ENCODE data around the gene KLF12.

Gene KLF12

GRCh38 chr13:74110053-74110452 is 24.2 kb downstream of the KLF12 start:
- no peak for DNase-seq
- intact Hi-C loops (cut with DNase I), result no loop called here

- DNase-seq, result no peak
Observed at GRCh38 chr13:74107598-74107997, 26.6 kb downstream of the KLF12 start.

DNA sequence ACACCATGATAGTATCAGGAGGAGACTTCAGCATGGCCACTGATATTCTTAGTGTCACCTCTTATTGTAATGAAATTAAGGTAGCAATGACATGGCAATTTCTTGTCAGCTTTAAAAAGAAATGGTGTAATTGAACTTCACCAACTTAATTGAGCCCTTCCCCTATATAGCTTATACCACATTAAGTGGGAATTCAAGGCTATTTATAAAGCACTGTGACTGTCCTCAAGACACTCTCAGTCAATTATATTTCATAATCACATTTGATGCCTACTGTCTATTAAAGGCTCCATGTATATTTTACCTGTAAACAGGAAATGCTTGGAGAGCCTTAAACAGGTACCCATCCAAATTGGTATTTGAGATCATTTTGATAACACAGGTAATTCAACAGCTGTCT is 28.3 kb downstream of the KLF12 start:
- intact Hi-C loops (cut with DNase I), result no loop called here
- DNase-seq, result no peak

More at GRCh38 chr13:74107598-74107997, 26.6 kb downstream of the KLF12 start:
- intact Hi-C loops (cut with DNase I), result no loop called here

- DNase-seq, result no peak
- intact Hi-C loops (cut with DNase I), result no loop called here
Observed at GRCh38 chr13:74104661-74105275, 29.4 kb downstream of the KLF12 start.

- intact Hi-C loops (cut with DNase I), result no loop called here
- no peak for DNase-seq
Observed at GRCh38 chr13:74103970-74104555, 30.1 kb downstream of the KLF12 start.

DNA sequence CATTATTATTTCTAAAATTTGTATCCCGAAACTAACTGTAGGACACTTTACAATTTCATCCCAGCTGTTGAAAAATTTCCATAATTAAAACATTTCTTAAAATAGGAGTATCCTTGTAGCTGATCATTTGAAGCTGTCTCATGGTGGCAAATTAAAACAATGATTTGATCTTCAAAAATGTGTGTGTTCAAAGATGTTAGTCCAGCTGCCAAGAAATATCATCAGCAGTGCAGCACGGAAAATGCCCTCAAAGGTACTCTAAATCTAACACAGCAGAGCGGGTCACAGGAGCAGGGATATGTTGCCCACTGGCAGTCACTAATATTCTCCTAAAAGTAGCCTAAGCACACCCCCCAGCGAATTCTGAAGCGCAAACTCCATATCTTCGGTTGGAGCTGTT is 31.0 kb downstream of the KLF12 start:
- intact Hi-C loops (cut with DNase I), result no loop called here
- DNase-seq, result no peak

DNA sequence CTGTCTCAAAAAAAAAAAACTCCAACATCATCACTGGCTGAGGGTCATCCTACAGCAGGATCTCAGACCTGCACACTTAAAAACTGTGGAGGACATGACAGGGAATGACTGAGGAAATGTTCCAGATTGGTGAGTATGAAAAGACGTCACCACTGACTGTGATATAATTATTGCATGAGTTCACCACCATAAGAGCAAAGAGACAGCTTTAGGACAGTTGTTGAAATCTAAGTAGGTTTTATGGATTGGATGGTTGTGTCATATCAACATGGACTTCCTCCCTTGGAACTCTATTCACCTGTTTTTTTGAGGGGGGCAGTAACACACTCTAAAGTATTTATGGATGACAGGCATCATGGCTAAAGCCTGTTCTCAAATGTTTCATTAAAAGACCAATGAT is 31.5 kb downstream of the KLF12 start:
- intact Hi-C loops (cut with DNase I), result no loop called here
- DNase-seq, result no peak

- intact Hi-C loops (cut with DNase I), result no loop called here
- DNase-seq, result no peak
Observed at GRCh38 chr13:74101436-74101835, 32.8 kb downstream of the KLF12 start.

DNA sequence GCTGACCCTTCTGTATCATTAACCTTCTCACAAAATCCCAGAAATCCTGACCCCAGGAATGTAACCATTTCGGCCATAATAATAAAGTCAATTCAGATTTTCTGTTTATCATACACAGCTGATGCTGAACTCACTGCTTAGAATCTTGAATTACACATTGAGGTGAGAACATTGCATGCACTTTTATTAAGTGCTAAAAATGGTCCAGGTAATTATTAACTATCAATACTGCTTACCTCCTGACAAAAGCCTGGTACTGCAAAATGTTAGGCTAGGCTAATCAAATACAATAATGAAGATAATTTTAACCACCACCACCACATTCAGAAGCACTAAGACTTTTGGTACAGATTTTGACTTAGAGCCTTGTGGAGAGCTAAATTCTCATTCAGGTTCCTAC is 36.1 kb downstream of the KLF12 start:
- no peak for DNase-seq
- intact Hi-C loops (cut with DNase I), result no loop called here

DNA sequence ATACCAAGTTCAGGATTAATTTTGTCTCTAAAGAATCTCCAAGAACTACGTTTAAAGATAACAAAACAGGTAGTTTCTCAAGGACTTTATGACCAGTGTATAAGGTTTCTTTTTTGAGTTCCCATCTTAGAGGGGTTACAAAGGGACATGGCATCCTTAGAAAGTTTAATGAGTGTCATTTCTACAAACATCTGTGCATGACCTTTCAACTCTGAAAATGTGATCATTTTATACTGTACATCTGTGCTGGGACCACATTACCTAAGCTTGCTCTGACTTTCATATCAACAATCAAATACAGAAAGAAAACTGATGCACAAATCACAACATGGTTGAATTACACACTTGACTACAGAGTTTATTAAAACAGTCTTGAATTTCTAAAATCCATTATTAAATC is 37.1 kb downstream of the KLF12 start:
- DNase-seq, result no peak
- intact Hi-C loops (cut with DNase I), result no loop called here

DNA sequence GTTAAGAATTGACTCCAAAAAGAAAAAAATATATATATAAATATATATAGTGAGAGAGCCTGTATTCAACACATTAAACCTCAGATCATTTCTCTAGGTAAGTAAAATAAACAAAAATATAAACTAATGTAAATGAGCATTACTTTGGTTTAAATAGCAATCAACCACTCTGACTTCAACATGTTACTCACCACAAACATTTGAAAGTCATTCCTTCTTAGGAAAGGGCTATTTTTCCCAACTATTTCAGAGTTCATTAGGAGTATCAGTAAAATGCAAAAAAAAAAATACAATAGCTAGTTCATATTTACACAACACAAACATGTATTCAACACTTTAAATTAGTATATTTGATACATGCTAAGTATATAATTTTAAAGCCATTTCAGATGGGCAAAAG is 40.5 kb downstream of the KLF12 start:
- DNase-seq, result no peak
- intact Hi-C loops (cut with DNase I), result no loop called here

DNA sequence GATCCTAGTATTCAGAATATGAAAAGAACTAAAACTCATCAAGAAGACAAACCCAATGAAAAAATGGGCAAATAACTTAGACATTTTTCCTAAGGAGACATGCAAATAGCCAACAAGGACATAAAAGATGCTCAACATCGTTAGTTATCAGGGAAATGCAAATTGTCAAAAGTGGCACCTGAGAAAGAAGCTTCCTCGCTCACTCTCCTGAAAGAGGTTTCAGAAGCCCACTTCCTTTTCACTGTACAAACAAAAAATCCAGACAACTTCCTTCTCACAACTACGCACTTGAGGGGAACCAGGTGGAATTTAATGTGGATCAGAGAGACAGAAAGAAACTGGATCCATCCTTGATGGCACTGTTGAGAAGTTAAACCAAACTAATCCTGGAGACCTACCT is 41.5 kb downstream of the KLF12 start:
- DNase-seq, result no peak
- intact Hi-C loops (cut with DNase I), result no loop called here

DNA sequence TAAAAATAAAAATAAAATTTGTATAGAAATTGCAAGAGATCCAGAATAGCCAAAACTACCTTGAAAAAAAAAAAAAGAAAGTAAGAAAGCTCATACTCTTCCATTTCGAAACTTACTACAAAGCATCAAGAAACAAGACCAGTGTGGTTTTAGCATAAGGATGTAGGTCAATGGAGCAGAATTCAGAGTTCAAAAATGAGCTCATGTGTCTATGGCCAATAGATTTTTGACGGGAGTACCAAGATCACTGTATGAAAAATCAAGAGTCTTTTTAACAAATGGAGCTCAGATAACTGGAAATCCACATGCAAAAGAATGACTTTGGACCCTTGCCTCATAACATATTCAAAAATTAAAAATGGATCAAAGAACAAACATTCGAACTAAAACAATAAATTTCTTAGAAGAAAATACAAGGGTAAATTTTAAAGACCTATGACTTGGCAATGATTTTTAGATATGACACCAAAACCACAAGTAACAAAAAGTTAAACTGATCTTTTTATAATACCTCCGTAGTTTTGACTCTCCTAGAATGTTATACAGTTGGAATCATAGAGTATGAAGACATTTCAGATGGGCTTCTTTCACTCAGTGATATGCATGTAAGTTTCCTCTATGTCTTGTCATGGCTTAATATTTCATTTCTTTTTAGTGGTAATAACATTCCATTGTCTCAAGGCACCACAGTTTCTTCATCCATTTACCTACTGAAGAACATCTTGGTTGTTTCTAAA is 43.2 kb downstream of the KLF12 start:
- intact Hi-C loops (cut with DNase I), result no loop called here

DNA sequence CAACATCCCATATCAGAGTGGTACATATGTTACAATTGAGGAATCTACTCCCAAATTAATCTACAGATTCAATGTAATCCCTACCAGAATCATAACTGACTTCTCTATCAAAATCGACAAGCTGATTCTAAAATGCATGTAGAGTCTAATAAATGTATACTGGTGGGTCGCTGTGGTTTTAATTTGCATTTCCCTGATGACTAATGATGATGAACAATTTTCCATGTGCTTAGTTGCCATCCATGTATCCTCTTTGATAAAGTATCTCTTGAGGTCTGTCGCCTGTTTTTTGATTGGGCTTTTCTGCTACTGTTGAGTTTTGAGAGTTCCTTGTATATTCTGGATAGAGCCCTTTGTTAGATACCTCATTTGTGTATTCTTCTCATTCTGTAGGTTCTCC is 43.8 kb downstream of the KLF12 start:
- intact Hi-C loops (cut with DNase I), result no loop called here
- DNase-seq, result no peak

More for the DNA sequence above, 43.2 kb downstream of the KLF12 start:
- no peak for DNase-seq

DNA sequence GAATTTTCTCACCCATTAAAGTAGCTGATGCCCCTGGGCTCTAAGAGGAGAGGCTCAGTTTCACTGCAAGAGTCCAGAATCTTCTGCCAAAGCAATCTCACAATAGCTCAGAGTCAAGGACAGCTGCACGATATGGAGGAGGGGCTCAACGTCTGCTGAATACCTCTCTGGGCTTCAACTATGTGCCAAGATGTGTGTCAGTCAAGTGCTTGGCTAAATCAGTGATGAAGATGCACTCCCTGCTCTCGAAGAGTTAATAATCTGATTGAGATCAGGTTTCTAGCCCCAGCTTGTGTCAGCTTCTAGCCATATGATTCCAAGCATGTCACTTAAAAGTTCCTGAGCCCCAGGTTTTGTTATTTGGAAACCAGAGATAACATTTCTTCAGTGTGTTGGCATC is 46.8 kb downstream of the KLF12 start:
- DNase-seq, result no peak
- intact Hi-C loops (cut with DNase I), result no loop called here

Measured in head of caudate nucleus (tissue), 42 donors.